Middle frontal gyrus (tissue), 1 donor: ENCODE data around the gene TINCR.
"Not testable (repeated sequence)": the region's sequence is repeated elsewhere in the genome, so short reads cannot be mapped to it uniquely, and the experiment has no call there.

ENCODE experiments used
- DNase-seq: peaks from one replicate; pipeline ENCODE4 v3.0.0-alpha.2; 2015; ENCODE audit warnings: low spot score; ENCODE audit errors: extremely low spot score

TINCR gene

DNA sequence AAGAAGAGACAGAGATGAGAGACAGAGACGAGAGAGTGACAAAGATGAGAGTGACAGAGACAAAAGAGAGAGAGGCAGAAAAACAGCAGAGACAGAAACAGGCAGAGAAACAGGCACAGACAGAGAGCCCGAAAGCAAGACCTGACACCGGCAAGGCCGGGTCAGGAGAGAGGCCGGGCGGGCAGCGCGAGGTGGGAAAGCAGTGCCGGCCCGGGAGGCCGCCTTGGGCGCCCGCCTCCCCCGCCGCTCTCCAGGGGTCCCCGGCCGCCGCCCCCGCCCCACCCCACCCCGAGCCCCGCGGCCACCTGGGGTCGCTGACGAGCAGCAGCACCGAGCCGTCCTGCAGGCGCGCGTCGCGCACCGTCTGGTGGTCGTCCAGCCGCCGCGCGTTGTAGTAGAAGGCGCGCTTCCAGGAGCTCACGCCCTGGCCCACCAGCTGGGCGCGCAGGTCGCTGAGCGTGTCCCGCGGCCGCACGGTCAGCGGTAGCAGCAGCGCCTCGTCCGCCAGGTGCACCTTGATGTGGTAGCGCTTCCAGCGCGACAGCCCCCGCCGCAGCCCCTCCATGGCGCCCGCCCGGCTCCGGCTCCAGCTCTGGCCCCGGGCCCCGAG is at the start of gene TINCR:
Gene TINCR, minus strand, starts transcription at position 594 of the 610 bp plus-strand sequence.
- DNase-seq = no peak

DNA sequence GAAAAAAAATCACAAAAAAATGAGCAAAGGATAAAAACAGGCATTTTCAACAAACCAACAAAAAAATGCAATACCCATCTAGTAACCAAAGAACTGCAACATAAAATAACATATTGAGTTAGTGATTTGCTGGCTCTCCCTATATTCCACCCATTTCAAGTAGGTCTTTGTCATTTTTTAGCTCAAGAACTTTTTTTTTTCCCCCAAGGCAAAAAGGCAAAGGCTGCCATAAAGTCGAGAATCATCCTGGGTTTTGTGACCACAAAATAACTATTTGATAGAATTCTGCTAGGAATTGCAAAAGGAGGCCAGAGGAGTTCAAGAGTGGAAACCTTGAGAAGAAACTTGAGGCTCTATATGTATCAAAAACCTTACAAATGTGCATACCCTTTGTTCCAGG is 49.3 kb upstream of the TINCR start:
- no peak for DNase-seq

DNA sequence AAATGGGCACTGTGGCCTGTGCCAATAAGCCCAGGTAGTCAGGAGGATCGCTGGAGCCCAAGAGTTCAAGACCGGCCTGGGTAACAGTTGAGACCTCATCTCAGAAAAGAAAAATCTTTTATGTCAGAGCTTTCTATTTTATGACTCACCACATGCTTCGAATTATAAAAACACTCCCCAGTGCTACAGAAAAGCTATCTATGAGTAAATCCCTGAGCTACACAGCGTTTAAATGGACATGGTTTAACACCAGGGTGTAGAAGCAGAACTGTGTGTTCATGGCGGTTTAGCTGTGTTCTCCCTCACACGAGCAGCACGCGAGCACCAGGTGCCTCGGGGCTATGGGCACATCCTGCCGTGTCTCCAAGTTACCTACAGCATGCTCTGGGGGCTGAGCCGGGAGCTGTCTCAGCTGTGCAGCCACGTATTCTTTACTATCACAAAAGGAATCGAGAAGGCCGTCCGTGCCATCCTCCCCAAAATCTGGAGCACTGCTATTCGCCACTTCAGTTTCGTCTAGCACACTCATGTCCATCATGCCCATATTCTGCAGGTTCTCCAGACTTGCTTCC is 48.1 kb upstream of the TINCR start:
- DNase-seq = no peak

DNA sequence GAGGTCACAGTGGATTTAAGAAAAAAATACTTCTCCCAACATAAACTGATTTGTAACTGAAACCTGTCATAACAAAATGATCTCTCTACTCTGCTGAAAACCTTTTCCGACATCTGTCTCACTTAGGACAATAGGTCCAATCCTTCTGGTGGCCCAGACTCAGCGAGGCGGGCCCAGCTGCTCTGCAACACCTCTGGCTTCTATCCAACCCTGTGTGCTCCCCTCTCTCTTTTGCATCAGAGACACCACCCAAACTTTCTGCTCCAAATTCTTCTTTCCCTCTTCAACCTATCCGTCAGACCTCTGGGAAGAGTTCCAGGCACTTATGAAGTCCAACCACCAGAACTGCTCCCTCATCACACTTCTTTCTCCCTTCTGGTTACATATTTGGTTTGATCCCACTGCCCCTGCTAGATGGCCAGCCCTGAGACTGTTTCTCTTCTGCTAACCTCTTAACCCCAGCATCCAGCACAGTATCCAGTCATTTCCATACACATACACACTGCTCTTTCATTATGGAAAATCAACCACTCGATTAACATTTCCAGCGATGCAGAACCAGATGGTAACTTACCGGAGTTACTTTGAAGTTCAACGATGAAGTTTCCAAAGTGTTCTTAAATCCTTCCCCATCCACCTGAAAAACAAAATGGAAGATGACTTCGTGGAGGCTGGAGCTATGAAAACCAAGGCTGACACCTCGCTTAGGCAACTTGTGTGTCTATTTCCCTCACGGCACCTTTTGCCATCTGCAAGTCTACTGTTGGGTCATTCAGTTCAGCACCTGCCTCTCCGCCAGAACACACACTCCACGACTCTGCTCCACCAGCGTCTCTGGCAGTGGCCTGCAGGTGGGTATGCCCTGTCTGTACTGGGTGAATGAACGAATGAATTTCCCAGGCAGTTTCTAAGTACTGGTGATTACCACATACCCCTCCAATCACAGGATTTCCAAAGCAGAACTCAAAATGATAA is 45.4 kb upstream of the TINCR start:
- no peak for DNase-seq

DNA sequence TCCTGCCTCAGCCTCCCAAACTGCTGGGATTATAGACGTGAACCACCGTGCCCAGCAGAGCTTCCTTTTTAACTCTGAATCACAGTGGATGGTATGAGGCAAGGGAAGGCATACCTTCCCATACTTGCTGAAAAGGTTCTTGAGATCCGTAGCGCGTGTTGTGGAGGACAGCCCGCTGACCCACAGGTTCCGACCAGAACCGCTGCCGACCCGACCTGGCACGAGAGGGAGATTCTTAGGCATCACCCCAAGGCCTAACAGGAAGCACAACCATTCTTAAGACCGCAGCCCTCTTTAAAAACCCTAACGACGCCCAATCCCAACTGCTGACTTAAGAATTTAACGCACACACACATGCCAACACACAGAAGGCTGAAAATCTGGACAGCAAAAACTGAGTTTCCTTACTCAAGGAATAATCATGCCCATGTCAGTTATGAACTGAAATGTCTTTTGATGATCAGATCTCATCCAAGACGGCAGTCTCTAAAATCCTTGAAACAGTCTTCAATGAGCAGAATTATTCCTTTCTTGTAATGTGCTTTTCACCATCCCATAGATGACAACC is 42.2 kb upstream of the TINCR start:
- DNase-seq = no peak

GRCh38 chr19:5608766-5609165 is 41.0 kb upstream of the TINCR start:
- not testable (repeated sequence) for DNase-seq

DNA sequence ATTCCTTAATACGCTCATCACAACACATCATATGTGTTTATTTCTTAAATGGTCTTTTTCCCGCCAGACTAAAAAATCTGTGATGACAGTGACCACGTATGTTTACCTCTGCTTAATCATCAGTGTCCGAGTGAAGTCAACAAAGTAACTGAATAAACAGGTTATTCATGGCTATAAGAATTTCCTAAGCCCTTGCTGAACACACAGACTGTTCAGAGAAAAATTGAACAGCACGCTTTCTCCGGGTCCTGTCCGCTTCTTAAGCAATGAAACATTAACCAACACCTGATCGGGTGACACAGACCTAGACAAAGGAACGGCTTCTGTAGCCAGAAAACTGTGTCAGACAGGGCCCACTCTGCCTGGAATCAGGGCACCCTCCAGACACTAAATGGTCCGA is 40.5 kb upstream of the TINCR start:
- DNase-seq = no peak

GRCh38 chr19:5607318-5608275 is 39.8 kb upstream of the TINCR start:
- no peak for DNase-seq

GRCh38 chr19:5605362-5605761 is 37.6 kb upstream of the TINCR start:
- DNase-seq = no peak

DNA sequence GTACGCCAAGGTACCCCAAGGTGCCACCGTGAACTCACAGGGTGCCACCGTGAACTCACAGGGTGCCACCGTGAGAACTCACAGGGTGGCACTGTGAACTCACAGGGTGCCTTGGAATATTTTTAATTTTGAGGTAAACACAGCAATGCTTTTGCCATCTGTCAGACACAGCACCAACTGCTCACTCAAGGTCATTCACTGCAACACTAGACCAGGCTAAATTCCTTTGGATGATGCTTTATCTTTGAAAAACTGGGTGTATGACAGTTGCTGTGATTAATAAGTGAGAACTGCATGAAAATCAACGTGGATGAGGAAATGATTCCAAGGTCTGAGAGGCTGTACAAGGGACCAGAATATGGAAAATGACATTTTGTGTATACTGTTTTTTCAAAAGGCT is 35.9 kb upstream of the TINCR start:
- DNase-seq = no peak

GRCh38 chr19:5600797-5601196 is 33.0 kb upstream of the TINCR start:
- no peak for DNase-seq

GRCh38 chr19:5595745-5596144 is 28.0 kb upstream of the TINCR start:
- no peak for DNase-seq

GRCh38 chr19:5595129-5595528 is 27.4 kb upstream of the TINCR start:
- no peak for DNase-seq

GRCh38 chr19:5594521-5594950 is 26.8 kb upstream of the TINCR start:
- DNase-seq = no peak

DNA sequence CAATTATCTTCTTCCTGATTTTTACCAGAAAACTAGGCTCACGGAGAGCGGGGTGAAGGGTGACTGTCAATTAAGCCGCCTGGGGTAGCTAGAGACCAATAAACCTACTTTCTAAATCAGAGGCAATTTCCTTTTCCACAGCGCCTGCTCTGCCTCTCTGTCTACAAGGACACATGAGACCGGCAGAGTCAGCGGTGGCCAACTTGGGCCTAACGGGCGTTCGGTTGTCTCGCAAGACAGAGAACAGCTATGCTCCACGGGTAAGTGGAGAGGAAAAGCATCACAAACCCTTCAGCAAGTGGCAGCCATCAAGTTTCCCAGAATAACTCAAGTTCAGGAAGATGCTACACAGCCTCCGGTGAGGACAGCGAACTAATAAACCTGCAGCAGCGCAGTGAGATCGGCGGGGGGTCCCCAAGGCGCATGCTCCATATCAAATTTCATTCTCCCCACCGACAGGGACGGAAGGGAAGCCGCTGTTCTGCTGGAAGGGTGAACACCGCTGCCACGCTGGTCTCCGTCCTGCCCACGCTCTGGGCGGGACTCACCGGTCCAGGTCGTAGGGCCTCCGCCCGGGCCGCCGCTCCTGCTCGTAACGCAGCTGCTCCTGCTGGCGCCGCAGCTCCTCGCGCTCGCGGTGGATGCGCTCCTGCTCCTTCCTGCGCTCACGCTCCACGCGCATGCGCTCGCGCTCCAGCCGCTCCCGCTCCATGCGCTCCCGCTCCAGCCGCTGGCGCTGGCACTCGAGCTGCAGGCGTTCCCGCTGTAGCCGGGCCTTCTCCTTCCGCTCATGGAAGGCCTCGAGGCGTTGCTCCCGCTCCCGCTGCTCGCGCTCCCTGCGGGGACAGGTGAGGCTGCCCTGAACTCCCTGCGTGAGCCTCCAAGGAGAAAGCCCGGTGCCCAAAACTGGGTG is 25.8 kb upstream of the TINCR start:
- DNase-seq = no peak

- no peak for DNase-seq
These were observed 25.0 kb upstream of the TINCR start for GRCh38 chr19:5592531-5593342.

DNA sequence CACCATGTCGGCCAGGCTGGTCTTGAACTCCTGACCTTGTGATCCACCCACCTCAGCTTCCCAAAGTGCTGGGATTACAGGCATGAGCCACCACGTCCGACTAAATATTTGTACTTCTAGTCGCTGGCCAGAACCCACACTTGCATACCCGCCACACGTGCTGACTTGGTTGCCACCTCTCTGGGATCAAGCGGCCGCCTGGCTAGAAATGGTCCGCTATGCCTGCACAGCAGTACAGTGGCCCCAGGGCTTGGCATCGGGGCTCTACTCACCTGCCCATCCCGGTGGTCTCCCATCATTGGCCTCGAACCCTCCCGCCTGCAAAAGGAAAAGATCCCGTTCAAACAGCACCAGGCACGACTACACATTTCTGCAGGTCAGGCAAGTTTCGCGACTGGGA is 23.7 kb upstream of the TINCR start:
- no peak for DNase-seq

DNA sequence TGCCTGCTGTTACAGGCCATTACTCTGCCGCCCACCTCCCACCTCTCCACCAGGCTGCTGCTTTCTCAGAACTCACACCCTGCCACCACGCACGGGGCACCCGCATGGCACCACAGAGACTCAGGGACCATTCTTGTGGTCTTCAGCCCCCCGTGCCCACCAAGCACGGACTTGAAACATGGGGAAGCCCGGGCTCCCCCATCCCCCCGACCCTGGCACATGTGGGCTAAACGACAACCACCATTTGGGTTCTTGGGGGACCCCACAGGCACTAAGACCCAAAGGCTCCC is 23.1 kb upstream of the TINCR start:
- DNase-seq = no peak
